ENCODE data around the gene NFATC3.
"Not testable (repeated sequence)": the region's sequence is repeated elsewhere in the genome, so short reads cannot be mapped to it uniquely, and the experiment has no call there.

NFATC3 gene

DNA sequence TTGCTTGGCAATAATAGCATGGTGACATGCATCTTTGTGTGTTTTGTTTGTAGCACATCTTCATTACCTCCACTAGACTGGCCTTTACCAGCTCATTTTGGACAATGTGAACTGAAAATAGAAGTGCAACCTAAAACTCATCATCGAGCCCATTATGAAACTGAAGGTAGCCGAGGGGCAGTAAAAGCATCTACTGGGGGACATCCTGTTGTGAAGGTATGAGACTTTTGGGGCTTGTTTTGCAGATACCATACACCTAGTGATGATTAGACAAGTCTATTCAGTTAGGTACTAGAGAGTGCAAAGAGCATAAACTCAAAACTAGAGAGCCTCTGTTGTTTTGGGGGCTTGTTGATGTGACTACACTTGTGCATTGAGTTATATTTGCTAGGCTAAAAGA is 41.2 kb downstream of the NFATC3 start:
- DNase-seq: no peak

DNA sequence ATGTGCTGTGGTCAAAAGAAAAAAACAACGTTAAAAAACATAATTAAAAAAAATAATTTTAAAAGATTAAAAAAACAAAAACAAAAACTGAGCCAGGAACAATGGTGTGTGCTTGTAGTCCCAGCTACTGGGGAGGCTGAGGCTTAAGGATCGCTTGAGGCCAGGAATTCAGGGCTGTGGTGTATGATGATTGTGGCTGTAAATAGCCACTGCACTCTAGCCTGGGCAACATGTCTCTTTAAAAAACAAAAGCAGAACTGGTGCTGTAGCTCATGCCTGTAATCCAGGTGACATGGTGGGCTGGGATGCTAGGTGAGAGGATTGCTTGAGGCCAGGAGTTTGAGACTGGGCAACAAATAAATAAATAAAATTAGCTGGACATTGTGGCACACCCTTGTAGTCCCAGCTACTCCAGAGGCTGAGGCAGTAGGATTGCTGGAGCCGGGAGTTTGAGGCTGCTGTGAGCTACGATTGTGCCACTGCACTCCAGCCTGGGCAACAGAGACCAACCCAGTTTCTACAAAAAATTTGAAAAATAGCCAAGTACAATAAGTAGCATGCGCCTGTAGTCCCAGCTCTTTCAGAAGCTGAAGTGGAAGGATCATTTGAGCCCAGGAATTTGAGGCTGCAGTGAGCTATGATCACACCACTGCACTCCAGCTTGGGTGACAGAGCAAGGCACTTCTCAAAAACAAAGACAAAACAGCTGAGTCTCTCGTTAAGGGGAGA is 43.6 kb downstream of the NFATC3 start:
- DNase-seq: no peak

DNA sequence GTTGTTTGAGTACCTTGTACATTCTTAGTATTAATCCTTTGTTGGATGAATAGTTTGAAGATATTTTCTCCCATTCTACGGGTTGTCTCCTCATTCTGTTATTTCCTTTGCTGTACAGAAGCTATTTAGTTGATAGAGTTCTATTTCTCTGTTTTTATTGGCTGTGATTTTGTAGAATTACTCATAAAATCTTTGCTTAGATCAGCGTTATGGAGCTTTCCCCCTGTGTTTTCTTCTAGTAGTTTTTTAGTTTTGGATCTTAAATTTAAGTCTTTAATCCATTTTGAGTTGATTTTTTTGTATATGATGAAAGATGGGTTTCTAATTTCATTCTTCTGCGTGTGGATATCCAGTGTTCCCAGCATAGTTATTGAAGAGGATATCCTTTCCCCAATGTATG is 45.4 kb downstream of the NFATC3 start:
- DNase-seq: no peak

DNA sequence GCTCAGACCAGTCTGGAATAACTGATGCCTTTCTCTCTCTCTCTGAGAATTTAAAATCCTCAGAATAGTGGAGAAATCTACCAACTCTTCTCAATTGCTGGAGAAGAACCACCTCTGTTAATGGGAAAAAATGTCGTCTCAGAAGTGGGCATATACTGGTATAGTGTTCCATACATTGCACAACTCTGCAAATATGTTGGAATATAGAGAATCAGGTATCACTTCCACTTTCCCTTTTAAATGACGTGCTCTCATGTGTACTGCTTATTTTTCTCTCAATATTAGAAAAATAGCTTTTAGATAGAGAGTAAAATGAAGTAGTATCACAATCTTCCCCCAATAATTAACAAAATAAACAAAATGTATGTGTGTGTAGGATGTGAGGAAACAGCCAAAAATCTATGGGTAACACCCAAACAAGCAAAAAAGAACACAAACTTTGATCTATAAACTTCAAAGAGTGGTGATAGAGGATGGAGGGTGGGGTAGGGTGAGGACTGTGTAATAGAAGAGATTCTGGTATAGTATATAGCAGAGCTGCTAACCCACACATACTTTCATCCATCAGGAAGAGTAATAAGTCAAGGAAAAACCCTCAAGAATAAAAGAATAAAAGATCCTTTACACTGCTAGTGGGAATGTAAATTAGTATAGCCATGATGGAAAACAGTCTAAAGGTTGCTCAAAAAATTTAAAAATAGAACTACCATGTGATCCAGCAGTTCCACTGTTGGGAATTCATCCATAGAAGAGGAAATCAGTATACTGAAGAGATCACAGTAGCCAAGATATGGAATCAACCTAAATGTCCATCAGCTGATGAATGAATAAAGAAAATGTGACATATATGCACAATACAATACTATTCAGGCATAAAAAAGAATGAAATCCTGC is 46.9 kb downstream of the NFATC3 start:
- DNase-seq: no peak

DNA sequence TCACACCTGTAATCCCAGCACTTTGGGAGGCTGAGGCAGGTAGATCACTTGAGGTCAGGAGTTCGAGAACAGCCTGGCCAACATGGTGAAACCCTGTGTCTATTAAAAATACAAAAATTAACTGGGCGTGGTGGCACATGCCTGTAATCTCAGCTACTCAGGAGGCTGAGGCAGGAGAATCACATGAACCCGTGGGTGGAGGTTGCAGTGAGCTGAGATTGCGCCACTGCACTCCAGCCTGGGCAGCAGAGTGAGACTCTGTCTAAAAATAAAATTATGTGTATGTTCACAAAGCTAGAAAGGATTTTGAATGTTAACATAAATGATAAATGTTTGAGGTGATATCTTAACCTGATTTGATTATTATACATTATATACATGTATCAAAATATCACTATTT is 47.8 kb downstream of the NFATC3 start:
- not testable (repeated sequence) for DNase-seq

DNA sequence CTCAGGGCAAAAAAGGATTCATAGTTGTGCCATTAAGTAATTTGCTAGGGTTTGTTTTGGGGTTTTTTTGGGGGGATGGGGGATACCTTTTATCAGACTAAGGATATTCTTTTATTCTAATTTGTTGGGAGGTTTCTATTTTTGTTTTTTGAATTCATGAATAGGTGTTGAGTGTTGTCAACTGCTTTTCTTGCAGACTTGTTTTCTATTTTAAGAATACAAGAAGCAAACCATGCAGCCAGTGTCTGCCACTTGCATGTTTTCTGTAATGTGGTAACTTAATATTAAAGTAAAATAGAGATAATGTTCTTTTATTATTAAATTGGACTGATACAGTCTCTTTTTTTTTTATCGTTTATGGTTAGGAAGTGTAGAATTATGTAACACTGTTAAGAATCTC is 49.5 kb downstream of the NFATC3 start:
- no peak for DNase-seq

DNA sequence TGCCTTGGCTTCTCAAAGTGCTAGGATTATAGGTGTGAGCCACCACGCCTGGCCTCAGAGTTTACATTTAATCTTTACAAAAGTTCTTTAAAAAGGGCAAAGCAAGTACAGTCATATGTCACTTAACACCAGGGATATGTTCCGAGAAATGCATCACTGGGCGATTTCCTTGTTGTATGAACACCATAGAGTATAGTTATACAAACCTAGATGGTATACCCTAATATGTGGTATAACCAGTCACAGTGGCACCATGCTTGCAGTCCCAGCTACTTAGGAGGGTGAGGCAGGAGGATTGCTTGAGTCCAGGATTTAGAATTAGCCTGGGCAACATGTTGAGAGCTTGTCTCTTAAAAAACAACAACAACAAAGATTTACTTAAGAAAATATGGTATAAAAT is 51.3 kb downstream of the NFATC3 start:
- DNase-seq: no peak

DNA sequence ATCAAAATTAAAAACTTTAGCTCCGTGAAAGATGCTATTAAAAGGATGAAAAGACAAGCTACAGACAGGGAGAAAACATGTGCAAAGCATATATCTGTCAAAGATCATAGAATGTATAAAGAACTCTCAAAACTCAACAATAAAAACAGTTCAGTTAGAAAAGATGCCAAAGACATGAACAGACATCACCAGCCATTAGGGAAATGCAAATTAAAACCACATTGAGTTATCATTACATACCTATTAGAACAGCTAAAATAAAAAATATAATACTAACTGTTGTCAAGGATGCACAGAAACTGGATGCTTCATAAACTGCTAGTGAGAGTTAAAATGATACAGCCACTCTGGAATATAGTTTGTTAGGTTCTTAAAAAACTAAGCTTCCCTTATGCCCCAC is 58.8 kb downstream of the NFATC3 start:
- no peak for DNase-seq

DNA sequence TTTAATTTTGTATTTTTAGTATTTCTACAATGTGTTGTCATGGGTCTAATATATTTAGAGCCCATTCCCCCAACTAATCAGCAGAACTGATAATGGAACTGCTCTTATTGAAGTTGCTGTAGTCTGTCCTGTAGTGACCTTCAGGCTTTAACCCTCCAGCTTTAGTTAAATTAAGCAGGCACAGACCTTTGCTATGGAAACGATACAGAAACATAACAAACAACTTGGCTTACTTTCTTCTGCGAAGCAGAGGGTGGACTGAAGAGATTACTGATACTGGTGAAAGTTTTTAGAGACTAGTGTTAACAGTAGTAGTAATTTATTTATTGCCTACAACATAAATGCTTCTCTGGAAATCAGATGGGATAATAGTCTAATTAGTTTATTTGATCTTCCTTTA is 61.4 kb downstream of the NFATC3 start:
- no peak for DNase-seq

DNA sequence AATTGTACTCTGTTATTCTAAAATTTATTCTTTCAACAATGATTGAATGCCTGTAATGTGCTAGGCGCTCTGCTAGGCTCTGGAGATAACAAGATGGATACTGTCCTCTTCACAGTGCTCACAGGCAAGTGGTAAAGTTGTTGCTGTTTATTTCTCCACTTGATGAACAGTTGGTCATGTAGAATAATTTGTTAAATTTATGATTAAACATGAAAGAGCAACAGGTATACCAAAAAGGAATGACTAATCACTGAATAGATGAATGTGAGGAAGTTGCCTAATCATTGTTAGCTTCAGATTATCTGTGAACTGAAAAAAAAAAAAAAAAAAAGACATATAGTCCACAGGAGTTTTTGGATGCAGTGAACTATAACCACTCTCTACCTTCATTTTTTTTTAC is 62.3 kb downstream of the NFATC3 start:
- DNase-seq: no peak

DNA sequence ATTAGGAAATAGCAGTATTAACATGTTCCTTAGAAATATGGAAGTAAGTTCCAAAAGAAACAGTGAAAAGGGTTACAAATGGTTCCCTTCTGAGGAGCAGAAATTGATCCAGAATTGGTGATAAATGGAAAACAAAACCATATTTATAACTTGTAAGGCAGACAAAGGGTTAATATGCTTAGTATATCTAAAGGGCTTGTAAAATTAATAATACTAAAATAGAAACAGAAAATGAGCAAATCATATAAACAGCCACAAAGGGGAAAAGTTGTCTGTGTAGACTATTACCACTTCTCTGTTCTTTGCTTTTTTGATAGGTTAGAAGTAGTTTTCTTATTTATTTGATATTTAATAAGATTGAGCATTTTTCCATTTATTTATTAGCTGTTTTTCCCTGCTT is 64.4 kb downstream of the NFATC3 start:
- no peak for DNase-seq

DNA sequence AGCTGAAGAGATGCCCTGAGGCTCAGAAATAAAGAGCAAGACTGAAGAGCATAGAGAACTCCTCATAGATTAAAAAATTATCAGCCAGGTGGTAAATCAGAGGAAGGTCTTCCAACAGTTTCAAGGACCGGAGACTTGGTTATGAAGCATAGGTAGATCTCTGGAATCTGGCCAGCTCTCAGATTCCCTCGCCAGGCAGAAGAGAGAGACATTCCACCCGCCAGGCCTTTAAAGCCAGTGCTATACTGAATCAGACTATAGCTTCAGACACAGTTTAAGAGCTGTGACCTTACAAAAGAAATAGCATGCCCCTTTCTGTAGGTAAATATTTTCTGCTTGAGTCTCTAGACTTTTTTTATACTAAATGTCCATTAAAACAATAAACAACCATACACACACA is 70.3 kb downstream of the NFATC3 start:
- no peak for DNase-seq

DNA sequence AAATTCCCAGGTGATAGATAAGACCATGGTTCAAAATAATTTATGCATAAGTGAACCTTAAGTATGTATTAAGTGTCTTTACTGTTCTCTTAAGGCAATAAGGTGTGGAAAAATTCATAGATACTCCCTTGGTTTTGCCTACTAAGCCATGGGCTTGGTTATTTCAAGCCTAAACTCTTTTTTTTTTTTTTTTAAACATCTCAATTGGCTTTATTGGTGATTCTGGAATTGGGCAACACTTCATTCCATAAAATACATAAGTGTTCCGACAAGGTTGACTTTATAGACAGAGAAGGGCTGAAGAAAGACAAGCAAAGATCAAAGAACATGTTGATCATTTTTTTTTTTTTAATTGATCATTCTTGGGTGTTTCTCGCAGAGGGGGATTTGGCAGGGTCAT is 77.2 kb downstream of the NFATC3 start:
- DNase-seq: no peak

DNA sequence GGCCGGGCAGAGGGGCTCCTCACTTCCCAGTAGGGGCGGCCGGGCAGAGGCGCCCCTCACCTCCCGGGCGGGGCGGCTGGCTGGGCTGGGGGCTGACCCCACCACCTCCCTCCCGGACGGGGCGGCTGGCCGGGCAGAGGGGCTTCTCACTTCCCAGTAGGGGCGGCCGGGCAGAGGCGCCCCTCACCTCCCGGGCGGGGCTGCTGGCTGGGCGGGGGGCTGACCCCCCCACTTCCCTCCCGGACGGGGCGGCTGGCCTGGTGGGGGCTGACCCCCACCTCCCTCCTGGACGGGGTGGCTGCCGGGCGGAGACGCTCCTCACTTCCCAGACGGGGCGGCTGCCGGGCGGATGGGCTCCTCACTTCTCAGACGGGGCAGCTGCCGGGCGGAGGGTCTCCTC is 78.1 kb downstream of the NFATC3 start:
- DNase-seq: not testable (repeated sequence)

DNA sequence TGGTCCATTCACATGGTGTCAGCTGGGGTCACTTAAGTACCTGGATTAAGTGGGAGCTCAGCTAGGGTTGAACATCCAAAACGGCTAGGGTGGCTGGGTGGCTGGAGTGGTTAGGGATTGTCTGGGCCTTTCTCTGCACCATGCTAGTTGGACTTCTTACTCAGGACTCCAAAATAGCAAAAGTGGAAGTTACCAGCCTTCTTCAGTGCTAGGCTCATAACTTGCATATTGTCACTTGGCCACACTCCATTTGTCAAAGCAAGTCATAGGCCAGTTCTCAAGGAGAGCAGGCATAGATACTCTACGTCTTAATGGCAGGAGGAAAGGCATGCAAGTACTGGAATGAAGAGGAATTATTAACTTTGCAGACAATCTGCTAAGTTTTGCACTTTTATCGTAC is 81.1 kb downstream of the NFATC3 start:
- DNase-seq: no peak

DNA sequence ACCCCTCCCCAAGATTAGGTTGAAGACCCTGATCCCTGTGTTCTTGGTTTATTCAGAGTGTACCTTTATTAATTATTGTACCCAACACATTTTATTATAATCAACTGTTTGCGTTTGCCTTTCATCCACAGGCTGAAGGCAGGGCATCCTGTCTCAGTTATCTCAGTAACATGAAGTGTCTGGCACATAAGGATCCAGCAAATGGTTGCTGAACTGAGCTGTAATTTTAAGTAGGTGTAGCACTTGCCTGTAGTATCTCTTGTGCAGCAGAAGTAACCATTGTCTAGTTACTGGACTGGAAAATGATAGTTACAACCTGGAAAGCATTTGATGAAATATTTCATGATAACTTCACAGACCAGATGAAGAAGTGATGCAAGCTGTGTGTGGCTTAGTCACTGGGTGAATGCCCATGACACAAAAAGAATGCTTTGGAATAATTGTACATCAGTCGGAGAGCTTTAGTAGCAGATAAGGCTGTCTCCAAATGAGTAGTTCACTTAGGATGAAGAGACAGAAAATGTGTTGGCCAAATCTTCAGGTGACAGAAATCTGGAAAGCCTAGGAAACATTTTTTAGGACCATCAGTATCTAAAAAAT is 94.1 kb downstream of the NFATC3 start:
- DNase-seq: no peak

DNA sequence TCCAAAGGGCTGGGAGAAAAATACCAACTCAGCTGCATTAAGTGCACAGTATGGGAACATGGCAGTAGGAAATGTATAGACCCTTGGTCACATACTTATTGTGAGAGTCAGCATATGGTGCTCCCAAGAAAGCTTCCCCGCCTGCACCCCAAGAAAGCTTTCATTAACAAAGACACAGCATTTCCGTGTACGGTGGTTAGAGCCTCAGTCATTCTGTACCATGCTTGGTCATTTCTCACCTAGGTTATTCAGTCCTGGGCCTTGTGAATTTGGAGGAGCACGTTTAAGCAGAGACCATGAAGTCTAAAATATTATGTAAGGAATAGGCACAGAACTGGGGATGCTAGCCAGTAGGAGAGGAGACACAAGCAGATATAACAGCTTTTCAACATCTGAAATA is 94.7 kb downstream of the NFATC3 start:
- DNase-seq: no peak

DNA sequence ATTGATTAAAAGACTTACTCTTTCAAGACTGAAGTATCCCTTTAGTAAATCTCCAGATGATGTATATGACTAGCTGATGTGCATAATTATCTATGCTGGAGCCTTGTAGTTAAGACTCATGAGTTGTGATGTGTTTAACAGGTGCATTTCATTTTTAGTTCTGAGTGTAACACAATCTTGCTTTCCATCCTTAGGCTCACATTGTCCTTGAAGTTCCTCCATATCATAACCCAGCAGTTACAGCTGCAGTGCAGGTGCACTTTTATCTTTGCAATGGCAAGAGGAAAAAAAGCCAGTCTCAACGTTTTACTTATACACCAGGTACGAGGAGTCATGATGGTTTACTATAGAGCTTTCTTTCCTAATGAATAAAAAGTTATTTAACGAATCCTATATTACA is 97.9 kb downstream of the NFATC3 start:
- DNase-seq: no peak

DNA sequence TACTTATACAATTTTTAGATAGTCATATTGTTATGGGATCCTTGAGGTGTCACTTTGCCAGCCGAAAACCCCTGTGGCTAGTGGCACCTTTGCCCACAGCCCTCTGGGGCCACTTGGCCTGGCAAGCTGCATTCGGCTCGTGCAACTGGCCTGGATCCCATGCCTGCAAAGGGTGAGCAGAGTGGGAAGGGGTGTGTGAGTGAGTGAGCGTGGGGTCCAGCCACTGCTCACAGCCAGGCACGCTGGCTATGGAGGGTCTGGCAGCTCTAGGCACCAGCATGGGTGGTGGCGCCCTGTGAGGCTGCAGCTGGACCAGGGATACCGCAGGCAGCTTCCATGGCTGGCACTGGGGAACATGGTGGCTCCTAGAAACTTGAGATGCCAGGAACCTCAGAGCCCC is 101.7 kb downstream of the NFATC3 start:
- no peak for DNase-seq

DNA sequence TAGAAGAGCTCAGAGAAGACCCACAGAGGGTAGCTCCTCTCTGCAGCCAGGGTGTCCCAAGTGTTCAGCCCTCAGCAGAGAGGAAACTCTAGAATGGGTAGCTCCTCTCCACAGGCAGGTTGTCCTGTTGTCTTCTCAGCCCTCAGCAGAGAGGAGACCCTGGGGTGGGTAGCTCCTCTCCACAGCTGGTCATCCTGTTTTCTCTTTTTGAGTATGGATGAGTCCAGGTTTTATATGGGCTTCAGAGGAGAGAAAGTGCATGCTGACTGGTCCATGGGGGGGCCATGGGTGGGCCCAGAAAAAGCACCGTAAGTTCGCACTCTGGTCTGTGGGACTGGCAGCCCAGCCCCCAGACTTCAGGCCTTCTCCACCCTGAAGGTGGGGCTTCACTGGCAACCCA is 102.3 kb downstream of the NFATC3 start:
- no peak for DNase-seq

DNA sequence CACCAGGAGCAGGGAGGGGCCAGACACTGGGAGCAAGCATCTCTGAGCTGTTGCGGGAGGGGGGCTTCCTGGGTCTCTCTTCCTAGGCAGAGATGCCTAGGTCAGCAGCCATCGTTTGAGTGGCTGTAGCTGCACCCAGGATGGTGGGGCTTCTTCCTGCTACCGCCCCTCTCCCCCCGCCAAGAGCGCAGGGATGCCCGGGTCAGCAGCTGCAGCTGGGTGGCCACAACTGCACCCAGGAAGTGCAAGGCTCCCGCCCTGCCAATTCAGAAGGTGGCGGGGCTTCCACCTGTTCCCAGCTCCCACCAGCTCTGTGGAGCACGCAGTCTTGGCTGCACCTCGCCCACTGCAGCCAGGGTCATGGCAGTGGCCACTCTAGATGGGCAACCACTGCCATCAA is 103.0 kb downstream of the NFATC3 start:
- no peak for DNase-seq

DNA sequence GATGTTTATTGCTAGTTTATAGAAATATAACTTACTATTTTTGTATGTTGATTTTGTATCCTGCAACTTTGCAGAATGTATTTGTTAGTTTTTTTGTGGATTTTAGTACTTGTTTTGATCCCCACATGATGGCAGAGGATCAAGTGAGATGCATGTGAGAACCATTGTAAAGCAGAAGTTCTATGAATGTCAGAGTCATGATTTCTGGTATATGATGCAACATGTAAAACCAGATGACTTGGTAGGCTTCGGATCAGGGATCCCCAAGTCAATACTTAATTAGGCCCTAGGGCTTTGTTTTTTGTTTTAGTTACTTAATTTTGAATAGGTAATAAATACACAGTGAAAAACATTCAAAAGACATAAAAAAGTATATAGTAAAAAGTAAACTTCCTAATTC is 104.9 kb downstream of the NFATC3 start:
- DNase-seq: no peak

DNA sequence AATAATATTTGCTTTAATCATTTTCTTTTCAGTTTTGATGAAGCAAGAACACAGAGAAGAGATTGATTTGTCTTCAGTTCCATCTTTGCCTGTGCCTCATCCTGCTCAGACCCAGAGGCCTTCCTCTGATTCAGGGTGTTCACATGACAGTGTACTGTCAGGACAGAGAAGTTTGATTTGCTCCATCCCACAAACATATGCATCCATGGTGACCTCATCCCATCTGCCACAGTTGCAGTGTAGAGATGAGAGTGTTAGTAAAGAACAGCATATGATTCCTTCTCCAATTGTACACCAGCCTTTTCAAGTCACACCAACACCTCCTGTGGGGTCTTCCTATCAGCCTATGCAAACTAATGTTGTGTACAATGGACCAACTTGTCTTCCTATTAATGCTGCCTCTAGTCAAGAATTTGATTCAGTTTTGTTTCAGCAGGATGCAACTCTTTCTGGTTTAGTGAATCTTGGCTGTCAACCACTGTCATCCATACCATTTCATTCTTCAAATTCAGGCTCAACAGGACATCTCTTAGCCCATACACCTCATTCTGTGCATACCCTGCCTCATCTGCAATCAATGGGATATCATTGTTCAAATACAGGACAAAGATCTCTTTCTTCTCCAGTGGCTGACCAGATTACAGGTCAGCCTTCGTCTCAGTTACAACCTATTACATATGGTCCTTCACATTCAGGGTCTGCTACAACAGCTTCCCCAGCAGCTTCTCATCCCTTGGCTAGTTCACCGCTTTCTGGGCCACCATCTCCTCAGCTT is 105.8 kb downstream of the NFATC3 start:
- DNase-seq: no peak
